GM12801 (cell line): ENCODE results near the gene SPSB1.

Experiments
- CTCF ChIP-seq: IDR thresholded peaks from one replicate; pipeline ENCODE4 v1.5.1; 2011; ENCODE audit warnings: control low read depth; ENCODE audit not compliant: insufficient read length; ENCODE audit errors: extremely low read depth

The SPSB1 gene

GRCh38 chr1:9251501-9251900 is 41.2 kb upstream of the SPSB1 start:
- no peak for TF ChIP-seq CTCF

- no peak for TF ChIP-seq CTCF
Measured at GRCh38 chr1:9253004-9253403, 39.7 kb upstream of the SPSB1 start.

- TF ChIP-seq CTCF = no peak
Measured at GRCh38 chr1:9253453-9254105, 39.1 kb upstream of the SPSB1 start.

GRCh38 chr1:9256332-9256731 is 36.4 kb upstream of the SPSB1 start:
- TF ChIP-seq CTCF = no peak

GRCh38 chr1:9257851-9258250 is 34.8 kb upstream of the SPSB1 start:
- no peak for TF ChIP-seq CTCF

GRCh38 chr1:9258629-9259028 is 34.1 kb upstream of the SPSB1 start:
- TF ChIP-seq CTCF = no peak

- TF ChIP-seq CTCF = no peak
Measured at GRCh38 chr1:9260059-9260766, 32.5 kb upstream of the SPSB1 start.
